Epithelial cell of proximal tubule (primary cell): ENCODE measurements around the gene INTS7. TPM values are rescaled to one million over a fixed set of nuclear protein-coding genes. Genes with fewer than 3 reads are reported as not detected.
A peak's percentile ranks its signal among the peaks of the same experiment; 100 is the strongest.

Experiments
- DNase-seq: peaks from one replicate; pipeline ENCODE4 v3.0.0-alpha.2; 2011; ENCODE audit warnings: low read depth
- H3K4me3 ChIP-seq: 2 replicates; pipeline ENCODE4 v1.5.1; 2011; ENCODE audit warnings: low read depth, mild to moderate bottlenecking, low read length
- CTCF ChIP-seq: conservative IDR thresholded peaks from 2 replicates; pipeline ENCODE4 v1.5.1; 2012; ENCODE audit warnings: low read depth, mild to moderate bottlenecking, low read length
- total RNA-seq: library from RNA; depleted of rRNA; stranded (reverse); fragments of >200 nt; gene quantifications from 2 replicates; pipeline ENCODE4 v1.2.3, GENCODE V29; 2015

INTS7 gene, protein sequence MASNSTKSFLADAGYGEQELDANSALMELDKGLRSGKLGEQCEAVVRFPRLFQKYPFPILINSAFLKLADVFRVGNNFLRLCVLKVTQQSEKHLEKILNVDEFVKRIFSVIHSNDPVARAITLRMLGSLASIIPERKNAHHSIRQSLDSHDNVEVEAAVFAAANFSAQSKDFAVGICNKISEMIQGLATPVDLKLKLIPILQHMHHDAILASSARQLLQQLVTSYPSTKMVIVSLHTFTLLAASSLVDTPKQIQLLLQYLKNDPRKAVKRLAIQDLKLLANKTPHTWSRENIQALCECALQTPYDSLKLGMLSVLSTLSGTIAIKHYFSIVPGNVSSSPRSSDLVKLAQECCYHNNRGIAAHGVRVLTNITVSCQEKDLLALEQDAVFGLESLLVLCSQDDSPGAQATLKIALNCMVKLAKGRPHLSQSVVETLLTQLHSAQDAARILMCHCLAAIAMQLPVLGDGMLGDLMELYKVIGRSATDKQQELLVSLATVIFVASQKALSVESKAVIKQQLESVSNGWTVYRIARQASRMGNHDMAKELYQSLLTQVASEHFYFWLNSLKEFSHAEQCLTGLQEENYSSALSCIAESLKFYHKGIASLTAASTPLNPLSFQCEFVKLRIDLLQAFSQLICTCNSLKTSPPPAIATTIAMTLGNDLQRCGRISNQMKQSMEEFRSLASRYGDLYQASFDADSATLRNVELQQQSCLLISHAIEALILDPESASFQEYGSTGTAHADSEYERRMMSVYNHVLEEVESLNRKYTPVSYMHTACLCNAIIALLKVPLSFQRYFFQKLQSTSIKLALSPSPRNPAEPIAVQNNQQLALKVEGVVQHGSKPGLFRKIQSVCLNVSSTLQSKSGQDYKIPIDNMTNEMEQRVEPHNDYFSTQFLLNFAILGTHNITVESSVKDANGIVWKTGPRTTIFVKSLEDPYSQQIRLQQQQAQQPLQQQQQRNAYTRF
- total RNA-seq, result 17.8 and 21.6 TPM in 2 replicates

DNA sequence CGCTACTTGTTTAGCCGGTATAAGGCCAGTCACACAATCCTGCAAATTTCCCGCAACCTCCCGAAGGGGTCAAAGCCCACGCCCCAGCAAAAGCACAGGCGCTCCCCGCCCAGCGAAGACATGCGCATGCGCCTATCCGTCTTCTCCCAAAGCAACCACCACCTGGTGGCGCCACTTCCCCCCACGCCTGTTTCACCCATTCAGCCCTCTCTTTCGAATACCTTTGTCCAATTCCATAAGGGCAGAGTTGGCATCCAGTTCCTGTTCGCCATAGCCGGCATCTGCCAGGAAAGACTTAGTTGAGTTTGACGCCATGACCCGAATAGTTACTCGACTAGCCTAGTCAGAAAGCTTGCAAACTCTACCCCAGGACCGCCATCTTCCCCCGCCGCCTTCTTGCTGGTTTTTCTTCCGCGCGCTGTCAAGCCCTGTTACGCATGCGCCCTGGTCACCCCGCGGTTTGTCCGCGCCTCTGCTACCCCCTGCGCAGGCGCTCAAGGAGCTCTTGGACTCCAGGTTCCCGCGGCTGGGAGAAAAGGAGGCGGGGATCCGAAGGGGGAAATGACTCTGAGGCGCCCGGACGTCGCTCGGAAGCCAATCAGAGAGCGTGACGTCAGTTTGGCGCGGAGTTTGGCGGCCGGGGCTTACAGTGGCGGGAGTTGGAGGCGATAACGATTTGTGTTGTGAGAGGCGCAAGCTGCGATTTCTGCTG lies at the start of gene INTS7, which contains the start of gene DTL:
TSS of gene INTS7 (minus strand) at position 435 of the 712 bp plus-strand sequence. CDS start at position 315, 120 bp downstream.
TSS of gene DTL (plus strand) at position 626 of the 712 bp plus-strand sequence. CDS start 143 bp downstream, outside the sequence.
- peak; percentile 58 for TF ChIP-seq CTCF
- peak; percentile 94 for DNase-seq
- peak within 1 kb of the TSS; percentile 82 for H3K4me3 ChIP-seq

- no peak for DNase-seq
- no peak overlapping the region for H3K4me3 ChIP-seq
- no peak for TF ChIP-seq CTCF
Observed at GRCh38 chr1:212082765-212083406, 47.5 kb upstream of the INTS7 start.

GRCh38 chr1:212078826-212079225 lies 43.5 kb upstream of the INTS7 start:
- no peak for TF ChIP-seq CTCF
- no peak for DNase-seq
- no peak overlapping the region for H3K4me3 ChIP-seq

DNA sequence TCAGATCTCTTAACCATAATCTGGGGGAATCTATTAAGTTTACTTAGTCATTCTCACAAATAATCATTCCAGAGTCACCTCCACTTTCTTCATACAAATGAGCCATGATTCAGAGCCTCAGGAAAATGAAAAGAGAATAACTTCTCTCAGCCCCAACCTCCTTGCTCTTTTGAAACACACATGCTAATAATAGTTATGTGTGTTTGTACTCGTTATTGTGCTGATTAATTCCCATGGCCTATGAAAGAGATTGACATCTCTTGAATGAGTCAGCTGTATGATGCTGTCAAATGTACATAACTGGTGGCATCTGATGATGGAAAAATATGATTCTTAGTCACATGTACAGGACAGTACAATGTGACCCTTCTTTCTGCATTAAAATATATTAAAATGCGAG lies 41.7 kb upstream of the INTS7 start:
- no peak overlapping the region for H3K4me3 ChIP-seq
- DNase-seq, result no peak
- TF ChIP-seq CTCF, result no peak

DNA sequence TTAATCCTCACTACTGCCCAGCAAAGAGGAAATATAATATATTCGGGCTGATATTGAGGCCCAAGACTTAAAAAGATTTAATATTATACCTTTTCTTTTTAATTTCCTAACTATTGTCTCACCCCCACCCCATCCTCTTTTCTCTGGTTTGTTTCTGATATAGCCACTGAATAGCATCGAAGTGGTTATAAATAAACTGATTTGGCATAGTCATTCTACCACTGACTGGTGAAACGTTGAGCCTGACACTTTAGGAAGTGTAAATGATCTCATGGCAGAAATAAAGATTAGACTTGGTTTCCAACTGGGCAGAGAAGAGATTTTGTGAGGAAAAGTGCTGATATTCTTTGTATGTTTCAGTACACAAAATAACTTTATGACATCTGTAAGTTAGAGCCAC lies 39.5 kb upstream of the INTS7 start:
- H3K4me3 ChIP-seq, result no peak overlapping the region
- DNase-seq, result no peak
- no peak for TF ChIP-seq CTCF

DNA sequence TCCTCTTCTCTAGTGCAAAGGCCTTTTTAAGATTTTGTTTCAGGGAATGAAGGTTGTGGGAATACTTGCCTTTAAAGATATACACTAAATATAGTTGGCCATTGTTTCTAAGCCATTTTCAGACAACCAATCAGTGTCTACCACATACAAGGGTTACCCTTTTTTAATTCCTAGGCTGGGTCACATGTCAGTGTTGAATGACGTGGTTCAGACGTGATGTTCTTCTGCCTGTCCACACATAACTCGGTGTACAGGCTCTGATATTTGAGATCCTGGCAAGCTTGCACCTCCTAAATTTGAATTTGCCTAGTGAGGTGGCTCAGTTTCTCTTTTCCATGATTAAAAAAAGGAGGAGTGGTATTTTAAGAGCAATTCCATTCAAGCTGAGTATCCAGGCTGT lies 39.0 kb upstream of the INTS7 start:
- no peak for DNase-seq
- no peak for TF ChIP-seq CTCF

More for the DNA sequence above, 39.0 kb upstream of the INTS7 start:
- no peak overlapping the region for H3K4me3 ChIP-seq
